ENCODE measurements around the gene LDHA. TPM values are rescaled to one million over a fixed set of nuclear protein-coding genes. Genes with fewer than 3 reads are reported as not detected.

LDHA gene
- total RNA-seq (100 to 1,000 TPM; 106 to 367 (median 236) TPM), polyA plus RNA-seq (100 to 1,000 TPM; 263 to 350 (median 334) TPM)
- long read RNA-seq, donor 1, transcript LDHA-220 (7 exons, 1,288 nt) = minor isoform, 6 of 92 reads
- long read RNA-seq, donor 1, transcript LDHA-205 (8 exons, 2,416 nt) = major isoform, 51 of 92 reads
- long read RNA-seq, donor 1, transcript LDHA-216 (4 exons, 1,345 nt) = minor isoform, 10 of 92 reads
- long read RNA-seq, donor 1, transcript LDHA-202 (5 exons, 2,169 nt) = minor isoform, 10 of 92 reads
- long read RNA-seq, donor 1, partial matches to known transcripts = 10 of 92 reads
- long read RNA-seq, donor 1, other reads (novel, unspliced or antisense) = 0 of 92 reads
- long read RNA-seq, donor 2, transcript LDHA-205 (8 exons, 2,416 nt) = major isoform, 98 of 180 reads
- long read RNA-seq, donor 2, transcript LDHA-216 (4 exons, 1,345 nt) = minor isoform, 11 of 180 reads
- long read RNA-seq, donor 2, transcript LDHA-202 (5 exons, 2,169 nt) = minor isoform, 13 of 180 reads
- long read RNA-seq, donor 2, transcript LDHA-220 (7 exons, 1,288 nt) = minor isoform, 14 of 180 reads
- long read RNA-seq, donor 2, partial matches to known transcripts = 40 of 180 reads
- long read RNA-seq, donor 2, other reads (novel, unspliced or antisense) = 0 of 180 reads
- long read RNA-seq, donor 3, transcript LDHA-205 (8 exons, 2,416 nt) = major isoform, 51 of 68 reads
- long read RNA-seq, donor 3, transcript LDHA-216 (4 exons, 1,345 nt) = minor isoform, 6 of 68 reads
- long read RNA-seq, donor 3, partial matches to known transcripts = 0 of 68 reads
- long read RNA-seq, donor 3, other reads (novel, unspliced or antisense) = 0 of 68 reads
- long read RNA-seq, donor 4, transcript LDHA-205 (8 exons, 2,416 nt) = major isoform, 13 of 13 reads
- long read RNA-seq, donor 4, partial matches to known transcripts = 0 of 13 reads
- long read RNA-seq, donor 4, other reads (novel, unspliced or antisense) = 0 of 13 reads
- long read RNA-seq, donor 5, transcript LDHA-220 (7 exons, 1,288 nt) = minor isoform, 9 of 197 reads
- long read RNA-seq, donor 5, transcript LDHA-205 (8 exons, 2,416 nt) = major isoform, 86 of 197 reads
- long read RNA-seq, donor 5, transcript LDHA-216 (4 exons, 1,345 nt) = minor isoform, 10 of 197 reads
- long read RNA-seq, donor 5, partial matches to known transcripts = 86 of 197 reads
- long read RNA-seq, donor 5, other reads (novel, unspliced or antisense) = 0 of 197 reads
- long read RNA-seq, donor 6, transcript LDHA-205 (8 exons, 2,416 nt) = major isoform, 154 of 244 reads
- long read RNA-seq, donor 6, transcript LDHA-216 (4 exons, 1,345 nt) = minor isoform, 23 of 244 reads
- long read RNA-seq, donor 6, transcript LDHA-220 (7 exons, 1,288 nt) = minor isoform, 15 of 244 reads
- long read RNA-seq, donor 6, transcript LDHA-202 (5 exons, 2,169 nt) = minor isoform, 22 of 244 reads
- long read RNA-seq, donor 6, partial matches to known transcripts = 21 of 244 reads
- long read RNA-seq, donor 6, other reads (novel, unspliced or antisense) = 0 of 244 reads
- long read RNA-seq, donor 7, transcript LDHA-216 (4 exons, 1,345 nt) = minor isoform, 8 of 131 reads
- long read RNA-seq, donor 7, transcript LDHA-202 (5 exons, 2,169 nt) = minor isoform, 5 of 131 reads
- long read RNA-seq, donor 7, transcript LDHA-205 (8 exons, 2,416 nt) = major isoform, 101 of 131 reads
- long read RNA-seq, donor 7, partial matches to known transcripts = 8 of 131 reads
- long read RNA-seq, donor 7, other reads (novel, unspliced or antisense) = 0 of 131 reads
- long read RNA-seq, donor 8, transcript LDHA-220 (7 exons, 1,288 nt) = minor isoform, 12 of 157 reads
- long read RNA-seq, donor 8, transcript LDHA-202 (5 exons, 2,169 nt) = minor isoform, 10 of 157 reads
- long read RNA-seq, donor 8, transcript LDHA-205 (8 exons, 2,416 nt) = major isoform, 94 of 157 reads
- long read RNA-seq, donor 8, transcript LDHA-216 (4 exons, 1,345 nt) = minor isoform, 24 of 157 reads
- long read RNA-seq, donor 8, partial matches to known transcripts = 14 of 157 reads
- long read RNA-seq, donor 8, other reads (novel, unspliced or antisense) = 0 of 157 reads
- long read RNA-seq, donor 9, transcript LDHA-220 (7 exons, 1,288 nt) = minor isoform, 10 of 162 reads
- long read RNA-seq, donor 9, transcript LDHA-216 (4 exons, 1,345 nt) = minor isoform, 14 of 162 reads
- long read RNA-seq, donor 9, transcript LDHA-205 (8 exons, 2,416 nt) = major isoform, 94 of 162 reads
- long read RNA-seq, donor 9, partial matches to known transcripts = 33 of 162 reads
- long read RNA-seq, donor 9, other reads (novel, unspliced or antisense) = 0 of 162 reads
- long read RNA-seq, donor 10, transcript LDHA-205 (8 exons, 2,416 nt) = major isoform, 25 of 58 reads
- long read RNA-seq, donor 10, transcript LDHA-216 (4 exons, 1,345 nt) = minor isoform, 7 of 58 reads
- long read RNA-seq, donor 10, partial matches to known transcripts = 20 of 58 reads
- long read RNA-seq, donor 10, other reads (novel, unspliced or antisense) = 0 of 58 reads

- intact Hi-C loops (cut with DNase I; ENCODE audit: low total_unique reads) = no loop called here
- Histone ChIP-seq H3K4me1 (peaks cover 15 to 38% (median 26%) of the 10 kb centered on the region in 4 donors), H3K27me3 (no peaks in the 10 kb centered on the region), H3K4me3 (peak within 1 kb of the TSS; percentile 67 to 87 (median 80)), H3K9me3 (no peaks in the 10 kb centered on the region), H3K27ac (peak within 1 kb of the TSS; percentile 91 to 98 (median 98)), H3K36me3 (peaks cover 22 to 27% (median 26%) of the 10 kb centered on the region in 4 donors)
- TF ChIP-seq POLR2AphosphoS5 (IDR thresholded peaks at IDR 0.05) = peak; percentile 83 to 100 (median 99)
- TF ChIP-seq POLR2A (IDR thresholded peaks at IDR 0.05) = peak in 2 of 4 donors; percentile 79 to 99
- TF ChIP-seq CTCF (IDR thresholded peaks at IDR 0.05) = no peak
- peak; percentile 80 for TF ChIP-seq EP300 (IDR thresholded peaks at IDR 0.05)
- peak; percentile 97 to 99 for DNase-seq
- 0% methylated on average over 20 to 60 of the region's 60 CpGs for WGBS, 5 donors
These were observed at the start of gene LDHA for GRCh38 chr11:18394275-18394927. TSS of gene LDHA (plus strand) at chr11:18394563. CDS start at chr11:18396843, 2,280 bp downstream.

- intact Hi-C loops (cut with DNase I; ENCODE audit: low total_unique reads) = no loop called here
- no peaks in the 10 kb centered on the region for H3K4me1 ChIP-seq
These were observed 46.8 kb upstream of the LDHA start for GRCh38 chr11:18347471-18348125.

More at GRCh38 chr11:18347471-18348125, 46.8 kb upstream of the LDHA start:
- H3K4me3 ChIP-seq = no peak overlapping the region
- H3K9me3 ChIP-seq = no peaks in the 10 kb centered on the region
- TF ChIP-seq CTCF (IDR thresholded peaks at IDR 0.05) (no peak), POLR2AphosphoS5 (IDR thresholded peaks at IDR 0.05) (no peak), EP300 (IDR thresholded peaks at IDR 0.05) (no peak), POLR2A (IDR thresholded peaks at IDR 0.05) (no peak)
- DNase-seq = no peak
- peaks cover 25 to 93% (median 86%) of the 10 kb centered on the region in 4 donors for H3K36me3 ChIP-seq
- no peak overlapping the region for H3K27ac ChIP-seq
- H3K27me3 ChIP-seq = no peaks in the 10 kb centered on the region
- WGBS, 5 donors = 87 to 90% (median 88%) methylated on average over 5 of the region's 5 CpGs

All from stomach (tissue), 19 donors.